Measurements from ENCODE around the gene SFXN5.

The SFXN5 gene

GRCh38 chr2:73083886-73084800, 12.6 kb upstream of the SFXN5 start:
- TF ChIP-seq CTCF (IDR thresholded peaks at IDR 0.05) = no peak

GRCh38 chr2:73082523-73083410, 11.3 kb upstream of the SFXN5 start:
- TF ChIP-seq CTCF (IDR thresholded peaks at IDR 0.05) = no peak

- TF ChIP-seq CTCF (IDR thresholded peaks at IDR 0.05) = no peak
These were observed 9.7 kb upstream of the SFXN5 start for GRCh38 chr2:73081181-73081671.

- TF ChIP-seq CTCF (IDR thresholded peaks at IDR 0.05) = no peak
These were observed 9.0 kb upstream of the SFXN5 start for GRCh38 chr2:73080321-73081131.

- TF ChIP-seq CTCF (IDR thresholded peaks at IDR 0.05) = no peak
These were observed 8.1 kb upstream of the SFXN5 start for GRCh38 chr2:73079636-73080035.

- TF ChIP-seq CTCF (IDR thresholded peaks at IDR 0.05) = no peak
These were observed 7.2 kb upstream of the SFXN5 start for GRCh38 chr2:73078457-73079411.
